Neuronal stem cell (in vitro differentiated cells): ENCODE data around the gene ST3GAL2.
"Not testable (repeated sequence)": the region's sequence is repeated elsewhere in the genome, so short reads cannot be mapped to it uniquely, and the experiment has no call there.

Experiments used
- DNase-seq: peaks from one replicate; pipeline ENCODE4 v3.0.0-alpha.2; 2013; ENCODE audit warnings: low spot score
- H2AFZ ChIP-seq: one replicate; pipeline ENCODE4 v1.6.1; 2013; ENCODE audit warnings: mild to moderate bottlenecking, low read length, inconsistent platforms
- H2AK5ac ChIP-seq: 2 replicates; pipeline ENCODE4 v1.6.1; 2013; ENCODE audit warnings: low read depth, mild to moderate bottlenecking, inconsistent platforms, low read length, moderate library complexity, mixed read lengths
- H2BK120ac ChIP-seq: 2 replicates; pipeline ENCODE4 v1.6.1; 2013; ENCODE audit warnings: low read depth, mild to moderate bottlenecking, inconsistent platforms, low read length, moderate library complexity, mixed read lengths
- H2BK12ac ChIP-seq: one replicate; pipeline ENCODE4 v1.6.1; 2013; ENCODE audit warnings: low read length, inconsistent platforms
- H2BK15ac ChIP-seq: 2 replicates; pipeline ENCODE4 v1.6.1; 2013; ENCODE audit warnings: mild to moderate bottlenecking, low read length, inconsistent platforms, mixed read lengths
- H2BK5ac ChIP-seq: one replicate; pipeline ENCODE4 v1.6.1; 2013; ENCODE audit warnings: inconsistent platforms, mild to moderate bottlenecking, low read length, moderate library complexity
- H3K14ac ChIP-seq: one replicate; pipeline ENCODE4 v1.6.1; 2013; ENCODE audit warnings: low read length, inconsistent platforms
- H3K18ac ChIP-seq: 2 replicates; pipeline ENCODE4 v1.6.1; 2013; ENCODE audit warnings: low read length, inconsistent platforms
- H3K23ac ChIP-seq: 2 replicates; pipeline ENCODE4 v1.6.1; 2013; ENCODE audit warnings: low read depth, mild to moderate bottlenecking, mixed read lengths, low read length, inconsistent platforms; ENCODE audit not compliant: poor library complexity
- H3K27ac ChIP-seq: replicated peaks from 3 replicates; pipeline ENCODE4 v1.5.1; 2013; ENCODE audit warnings: low read length, inconsistent platforms
- H3K27me3 ChIP-seq, 3 experiments: 2 replicates each; pipeline ENCODE4 v1.6.1; 2013; ENCODE audit warnings: low read length in 3 of 3, mild to moderate bottlenecking in 2 of 3, inconsistent platforms in 1 of 3, low read depth in 1 of 3, mixed read lengths in 1 of 3, moderate library complexity in 1 of 3; ENCODE audit not compliant: control insufficient read depth in 3 of 3, insufficient read depth in 3 of 3
- H3K36me3 ChIP-seq, 2 donors: replicated peaks in 1 of 2; 2 replicates each; pipeline ENCODE4 v1.6.1; 2013; ENCODE audit warnings: low read length in 2 of 2; ENCODE audit not compliant: control insufficient read depth in 2 of 2, insufficient read depth in 2 of 2
- H3K4ac ChIP-seq: 2 replicates; pipeline ENCODE4 v1.6.1; 2013; ENCODE audit warnings: inconsistent platforms, mild to moderate bottlenecking, low read length, moderate library complexity
- H3K4me1 ChIP-seq, 2 donors: 1 replicate in 1 of 2; 2 replicates in 1 of 2; pipeline ENCODE4 v1.6.1; 2013; ENCODE audit warnings: low read length in 2 of 2, low read depth in 1 of 2; ENCODE audit not compliant: control insufficient read depth in 2 of 2, insufficient read depth in 1 of 2
- H3K4me2 ChIP-seq: one replicate; pipeline ENCODE4 v1.6.1; 2013; ENCODE audit warnings: mild to moderate bottlenecking, low read length, inconsistent platforms; ENCODE audit not compliant: insufficient read depth, poor library complexity, severe bottlenecking
- H3K4me3 ChIP-seq, 2 donors: 2 replicates each; pipeline ENCODE4 v1.5.1; 2013; ENCODE audit warnings: low read length in 2 of 2, mild to moderate bottlenecking in 2 of 2, inconsistent platforms in 1 of 2, moderate library complexity in 1 of 2
- H3K79me1 ChIP-seq: one replicate; pipeline ENCODE4 v1.6.1; 2013; ENCODE audit warnings: low read depth, mild to moderate bottlenecking, inconsistent platforms, low read length, moderate library complexity
- H3K9ac ChIP-seq: one replicate; pipeline ENCODE4 v1.6.1; 2013; ENCODE audit warnings: mild to moderate bottlenecking, low read depth, low read length, inconsistent platforms; ENCODE audit not compliant: poor library complexity
- H3K9me3 ChIP-seq, 2 donors: replicated peaks in 1 of 2; 2 replicates each; pipeline versions ENCODE3 to v1.6.1; 2013; ENCODE audit warnings: low read length in 2 of 2, mild to moderate bottlenecking in 2 of 2, inconsistent platforms in 1 of 2, low read depth in 1 of 2, mixed read lengths in 1 of 2, moderate library complexity in 1 of 2; ENCODE audit not compliant: control insufficient read depth in 2 of 2, insufficient read depth in 1 of 2
- H4K8ac ChIP-seq: one replicate; pipeline ENCODE4 v1.6.1; 2013; ENCODE audit warnings: low read depth, mild to moderate bottlenecking, inconsistent platforms, low read length, moderate library complexity
- H4K91ac ChIP-seq: one replicate; pipeline ENCODE4 v1.6.1; 2013; ENCODE audit warnings: low read length, low read depth, mild to moderate bottlenecking, inconsistent platforms; ENCODE audit not compliant: poor library complexity
- WGBS, 2 donors: extraction: QIAGEN DNeasy Blood & Tissue Kit; methylation state at CpG; one replicate each; pipeline ENCODE4 v1.1.7; 2013; ENCODE audit warnings: missing lambda C conversion rate in 2 of 2, mixed read lengths in 1 of 2; ENCODE audit not compliant: insufficient read length in 2 of 2, insufficient replicate concordance in 1 of 2; ENCODE audit errors: extremely low coverage in 2 of 2; 5-methylcytosine and 5-hydroxymethylcytosine counted together

The ST3GAL2 gene

DNA sequence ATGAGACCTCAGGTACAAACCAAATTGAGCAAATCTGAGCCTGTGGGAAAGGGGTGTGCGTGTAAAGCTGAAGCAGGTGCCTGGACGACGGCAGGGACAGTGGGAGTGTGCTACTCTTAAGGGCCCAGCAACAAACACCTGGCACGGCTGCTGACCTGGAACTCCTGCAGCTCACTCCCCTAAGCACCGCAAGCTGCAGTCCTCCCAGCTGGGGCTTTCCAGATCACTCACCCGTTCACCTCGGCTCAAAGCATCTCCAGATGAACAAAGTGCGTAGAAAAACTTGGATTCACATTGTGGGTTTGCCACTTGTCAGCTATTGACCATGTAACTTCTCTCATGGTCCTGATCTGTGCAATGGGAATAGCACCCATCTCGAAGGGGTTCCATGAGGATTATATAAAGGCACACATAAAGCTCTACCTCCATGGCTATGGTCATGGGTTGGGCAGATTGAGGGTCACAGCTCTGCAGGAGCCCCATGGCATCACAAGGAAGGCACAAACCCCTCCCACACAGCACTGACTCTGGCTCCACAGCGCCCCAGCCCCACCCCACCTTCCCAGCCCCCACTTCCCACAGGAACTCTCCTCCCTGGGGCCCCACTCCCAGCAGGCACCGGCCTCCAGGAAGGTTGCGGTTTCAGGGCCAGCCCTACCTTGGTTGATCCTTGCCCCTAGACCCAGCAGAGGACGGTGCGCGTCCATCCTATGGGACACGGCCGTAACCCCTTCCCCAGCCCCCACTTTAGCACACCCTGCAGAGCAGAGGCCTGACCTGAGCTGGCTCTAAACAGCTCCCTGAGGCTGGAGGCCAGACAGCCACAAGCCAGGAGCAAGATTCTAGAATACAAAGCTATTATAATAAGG is 21.9 kb downstream of the ST3GAL2 start:
- Histone ChIP-seq H2BK15ac (no peak overlapping the region), H3K4me2 (no peak overlapping the region), H2BK12ac (no peak overlapping the region), H3K9me3 (no peaks in the 10 kb centered on the region), H3K36me3 (peaks cover 0 to 35% of the 10 kb centered on the region in 2 donors), H3K23ac (no peak overlapping the region), H2BK5ac (no peak overlapping the region), H3K79me1 (peaks cover 2% of the 10 kb centered on the region), H3K4me1 (peaks cover 5 to 8% of the 10 kb centered on the region in 2 donors), H2BK120ac (no peak overlapping the region), H3K9ac (no peak overlapping the region), H2AK5ac (no peak overlapping the region), H2AFZ (no peak overlapping the region), H3K14ac (no peak overlapping the region), H4K91ac (no peak overlapping the region), H4K8ac (no peak overlapping the region), H3K27ac (no peak overlapping the region), H3K18ac (no peak overlapping the region), H3K4ac (no peak overlapping the region), H3K4me3 (no peak overlapping the region), H3K27me3 (no peaks in the 10 kb centered on the region)
- no CpG with 5 or more reads among the region's 17 CpGs for WGBS, 2 donors
- no peak for DNase-seq

DNA sequence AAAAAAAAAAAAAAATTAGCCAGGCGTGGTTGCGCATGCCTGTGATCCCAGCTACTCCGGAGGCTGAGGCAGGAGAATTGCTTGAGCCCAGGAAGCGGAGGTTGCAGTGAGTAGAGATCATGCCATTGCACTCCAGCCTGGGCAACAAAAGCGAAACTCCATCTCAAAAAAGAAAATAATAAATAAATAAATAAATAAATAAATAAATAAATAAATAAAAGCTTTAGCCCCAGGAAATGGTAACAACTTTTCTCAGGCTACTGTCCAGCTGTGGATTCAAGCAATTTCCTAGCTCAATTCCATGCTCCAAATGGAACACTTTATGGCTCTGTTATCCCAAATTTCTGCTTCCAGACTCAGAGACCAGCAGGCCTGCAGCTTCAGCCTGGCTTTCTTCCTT is 25.3 kb downstream of the ST3GAL2 start:
- not testable (repeated sequence) for H2BK120ac ChIP-seq, H3K79me1 ChIP-seq, H2BK5ac ChIP-seq, H2BK12ac ChIP-seq, H4K91ac ChIP-seq, H3K4me3 ChIP-seq, H3K27ac ChIP-seq, H3K9ac ChIP-seq, H2BK15ac ChIP-seq, H3K18ac ChIP-seq, H3K27me3 ChIP-seq, H4K8ac ChIP-seq, H3K4me2 ChIP-seq, H3K4ac ChIP-seq, H3K14ac ChIP-seq, H2AFZ ChIP-seq, DNase-seq, H3K9me3 ChIP-seq, H3K4me1 ChIP-seq, H2AK5ac ChIP-seq, H3K23ac ChIP-seq
- no CpG with 5 or more reads among the region's 5 CpGs for WGBS, 2 donors
- peaks cover 5 to 42% of the 10 kb centered on the region in 2 donors for H3K36me3 ChIP-seq

DNA sequence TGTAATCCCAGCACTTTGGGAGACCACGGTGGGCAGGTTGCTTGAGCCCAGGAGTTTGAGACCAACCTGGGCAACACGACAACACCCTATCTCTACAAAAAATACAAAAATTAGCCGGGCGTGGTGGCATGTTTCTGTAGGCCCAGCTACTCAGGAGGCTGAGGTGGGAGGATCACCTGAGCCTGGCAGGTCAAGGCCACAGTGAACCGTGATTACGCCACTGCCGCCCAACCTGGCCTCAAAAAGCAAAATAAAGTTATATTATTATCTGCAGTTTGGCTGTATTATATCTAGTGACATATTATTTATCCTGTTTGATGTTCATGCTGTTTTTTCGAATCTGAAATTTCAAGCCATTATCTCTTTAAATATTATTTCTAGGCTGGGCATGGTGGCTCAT is 26.5 kb downstream of the ST3GAL2 start:
- Histone ChIP-seq H2BK5ac (no peak overlapping the region), H3K14ac (no peak overlapping the region), H2AK5ac (no peak overlapping the region), H3K4me1 (peaks cover 9 to 11% of the 10 kb centered on the region in 2 donors), H2AFZ (no peak overlapping the region), H3K79me1 (no peaks in the 10 kb centered on the region), H3K27me3 (no peaks in the 10 kb centered on the region), H3K27ac (no peak overlapping the region), H3K23ac (no peak overlapping the region), H2BK12ac (no peak overlapping the region), H4K8ac (no peak overlapping the region), H3K18ac (no peak overlapping the region), H2BK120ac (no peak overlapping the region), H3K9me3 (no peaks in the 10 kb centered on the region), H3K36me3 (peaks cover 5 to 37% of the 10 kb centered on the region in 2 donors), H2BK15ac (no peak overlapping the region), H3K4ac (no peak overlapping the region), H3K4me2 (no peak overlapping the region), H3K9ac (no peak overlapping the region), H3K4me3 (no peak overlapping the region), H4K91ac (no peak overlapping the region)
- no CpG with 5 or more reads among the region's 8 CpGs for WGBS, 2 donors
- DNase-seq: no peak

DNA sequence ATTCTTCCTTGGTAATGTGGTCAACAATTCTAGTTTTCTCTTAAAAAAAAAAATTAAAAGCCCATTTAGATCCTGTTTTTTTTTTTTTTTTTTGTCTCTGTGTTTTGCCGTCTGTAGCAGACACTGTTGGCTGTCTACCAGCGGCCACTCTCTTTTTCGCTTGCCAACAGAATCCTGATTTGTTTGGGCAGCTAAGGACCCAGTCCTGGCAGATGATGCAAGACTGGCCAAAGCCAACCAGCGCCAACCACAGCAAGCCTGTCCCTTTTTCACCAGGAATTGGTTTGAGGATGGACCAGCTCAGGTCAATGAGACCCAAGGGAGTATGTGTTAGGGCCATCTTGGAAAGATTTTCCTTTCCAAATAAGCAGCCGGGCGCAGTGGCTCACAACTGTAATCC is 28.2 kb downstream of the ST3GAL2 start:
- Histone ChIP-seq H2AFZ (no peak overlapping the region), H3K4ac (no peak overlapping the region), H3K4me3 (no peak overlapping the region), H3K4me2 (no peak overlapping the region), H2BK120ac (no peak overlapping the region), H3K79me1 (no peaks in the 10 kb centered on the region), H3K27me3 (no peaks in the 10 kb centered on the region), H2AK5ac (no peak overlapping the region), H3K36me3 (peaks cover 5 to 32% of the 10 kb centered on the region in 2 donors), H3K4me1 (peaks cover 9 to 12% of the 10 kb centered on the region in 2 donors), H2BK15ac (no peak overlapping the region), H2BK5ac (no peak overlapping the region), H3K9ac (no peak overlapping the region), H2BK12ac (no peak overlapping the region), H4K91ac (no peak overlapping the region), H3K23ac (no peak overlapping the region), H3K9me3 (no peaks in the 10 kb centered on the region), H3K14ac (no peak overlapping the region), H4K8ac (no peak overlapping the region), H3K18ac (no peak overlapping the region), H3K27ac (no peak overlapping the region)
- no peak for DNase-seq
- WGBS, 2 donors: no CpG with 5 or more reads among the region's 6 CpGs
